ENCODE results near the gene PBX4.
A peak's percentile ranks its signal among the peaks of the same experiment; 100 is the strongest.

GRCh38 chr19:19627621-19628500 lies 9.4 kb upstream of the PBX4 start, which contains the start of gene LPAR2:
- peak; percentile 27; the same call in 1 of the 2 replicates for TF ChIP-seq POLR2AphosphoS5 (IDR thresholded peaks at IDR 0.05; ENCODE audit: low read depth, low read length)
- TF ChIP-seq, protein P1, sequence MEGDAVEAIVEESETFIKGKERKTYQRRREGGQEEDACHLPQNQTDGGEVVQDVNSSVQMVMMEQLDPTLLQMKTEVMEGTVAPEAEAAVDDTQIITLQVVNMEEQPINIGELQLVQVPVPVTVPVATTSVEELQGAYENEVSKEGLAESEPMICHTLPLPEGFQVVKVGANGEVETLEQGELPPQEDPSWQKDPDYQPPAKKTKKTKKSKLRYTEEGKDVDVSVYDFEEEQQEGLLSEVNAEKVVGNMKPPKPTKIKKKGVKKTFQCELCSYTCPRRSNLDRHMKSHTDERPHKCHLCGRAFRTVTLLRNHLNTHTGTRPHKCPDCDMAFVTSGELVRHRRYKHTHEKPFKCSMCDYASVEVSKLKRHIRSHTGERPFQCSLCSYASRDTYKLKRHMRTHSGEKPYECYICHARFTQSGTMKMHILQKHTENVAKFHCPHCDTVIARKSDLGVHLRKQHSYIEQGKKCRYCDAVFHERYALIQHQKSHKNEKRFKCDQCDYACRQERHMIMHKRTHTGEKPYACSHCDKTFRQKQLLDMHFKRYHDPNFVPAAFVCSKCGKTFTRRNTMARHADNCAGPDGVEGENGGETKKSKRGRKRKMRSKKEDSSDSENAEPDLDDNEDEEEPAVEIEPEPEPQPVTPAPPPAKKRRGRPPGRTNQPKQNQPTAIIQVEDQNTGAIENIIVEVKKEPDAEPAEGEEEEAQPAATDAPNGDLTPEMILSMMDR (IDR thresholded peaks at IDR 0.05) = no peak
- TF ChIP-seq, protein P2, sequence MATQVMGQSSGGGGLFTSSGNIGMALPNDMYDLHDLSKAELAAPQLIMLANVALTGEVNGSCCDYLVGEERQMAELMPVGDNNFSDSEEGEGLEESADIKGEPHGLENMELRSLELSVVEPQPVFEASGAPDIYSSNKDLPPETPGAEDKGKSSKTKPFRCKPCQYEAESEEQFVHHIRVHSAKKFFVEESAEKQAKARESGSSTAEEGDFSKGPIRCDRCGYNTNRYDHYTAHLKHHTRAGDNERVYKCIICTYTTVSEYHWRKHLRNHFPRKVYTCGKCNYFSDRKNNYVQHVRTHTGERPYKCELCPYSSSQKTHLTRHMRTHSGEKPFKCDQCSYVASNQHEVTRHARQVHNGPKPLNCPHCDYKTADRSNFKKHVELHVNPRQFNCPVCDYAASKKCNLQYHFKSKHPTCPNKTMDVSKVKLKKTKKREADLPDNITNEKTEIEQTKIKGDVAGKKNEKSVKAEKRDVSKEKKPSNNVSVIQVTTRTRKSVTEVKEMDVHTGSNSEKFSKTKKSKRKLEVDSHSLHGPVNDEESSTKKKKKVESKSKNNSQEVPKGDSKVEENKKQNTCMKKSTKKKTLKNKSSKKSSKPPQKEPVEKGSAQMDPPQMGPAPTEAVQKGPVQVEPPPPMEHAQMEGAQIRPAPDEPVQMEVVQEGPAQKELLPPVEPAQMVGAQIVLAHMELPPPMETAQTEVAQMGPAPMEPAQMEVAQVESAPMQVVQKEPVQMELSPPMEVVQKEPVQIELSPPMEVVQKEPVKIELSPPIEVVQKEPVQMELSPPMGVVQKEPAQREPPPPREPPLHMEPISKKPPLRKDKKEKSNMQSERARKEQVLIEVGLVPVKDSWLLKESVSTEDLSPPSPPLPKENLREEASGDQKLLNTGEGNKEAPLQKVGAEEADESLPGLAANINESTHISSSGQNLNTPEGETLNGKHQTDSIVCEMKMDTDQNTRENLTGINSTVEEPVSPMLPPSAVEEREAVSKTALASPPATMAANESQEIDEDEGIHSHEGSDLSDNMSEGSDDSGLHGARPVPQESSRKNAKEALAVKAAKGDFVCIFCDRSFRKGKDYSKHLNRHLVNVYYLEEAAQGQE (IDR thresholded peaks at IDR 0.05; ENCODE audit: insufficient read depth in 1 of 2, low read depth in 2 of 2, low read length in 1 of 2) = no peak

Measured in Panc1 (cell line).